AG04449 (cell line): Measurements from ENCODE around the gene PRMT7.

Source experiments
- CTCF ChIA-PET: fragments of 350-600 bp; formaldehyde crosslinking; extraction: SDS; loops from one replicate; lab custom pipeline; 2021; ENCODE audit warnings: antibody characterized with exemption; lab: Yijun Ruan, JAX
- POLR2A ChIA-PET: fragments of 400-600, 350-600 bp; formaldehyde crosslinking; extraction: SDS; loops from one replicate; lab custom pipeline; 2020; ENCODE audit warnings: antibody characterized with exemption, inconsistent platforms; lab: Yijun Ruan, JAX
- DNase-seq: peaks from one replicate; pipeline ENCODE4 v3.0.0-alpha.2; 2010; ENCODE audit warnings: low read depth, low spot score
- H3K4me3 ChIP-seq: 2 replicates; pipeline ENCODE4 v1.5.1; 2011; ENCODE audit warnings: low read depth, mild to moderate bottlenecking, control low read depth, low read length
- CTCF ChIP-seq: IDR thresholded peaks from one replicate; pipeline ENCODE4 v1.5.1; 2011; ENCODE audit warnings: mild to moderate bottlenecking, moderate library complexity, low read length, control low read depth, inconsistent platforms; ENCODE audit not compliant: insufficient read depth; ENCODE audit errors: missing control alignments

PRMT7 gene

GRCh38 chr16:68357923-68358322 is 47.1 kb downstream of the PRMT7 start:
- CTCF ChIA-PET = interaction anchor here (1.5 kb wide), 1 partner anchor 10 kb away, joined by 4 read pairs; no protein-coding TSS in a partner anchor
- H3K4me3 ChIP-seq = no peak overlapping the region
- POLR2A ChIA-PET = no interaction called here
- TF ChIP-seq CTCF = no peak
- DNase-seq = no peak

GRCh38 chr16:68358951-68359350 is 48.1 kb downstream of the PRMT7 start:
- H3K4me3 ChIP-seq = no peak overlapping the region
- DNase-seq = no peak
- ChIA-PET POLR2A (no interaction called here), CTCF (no interaction called here)
- TF ChIP-seq CTCF = no peak

GRCh38 chr16:68359398-68360191 is 48.8 kb downstream of the PRMT7 start:
- TF ChIP-seq CTCF = no peak
- no peak for DNase-seq
- ChIA-PET POLR2A (no interaction called here), CTCF (interaction anchor here (1.2 kb wide), 1 partner anchor 95 kb away, joined by 3 read pairs; the partner anchor contains the start of gene SLC7A6)
- no peak overlapping the region for H3K4me3 ChIP-seq

GRCh38 chr16:68360547-68360946 is 49.7 kb downstream of the PRMT7 start:
- ChIA-PET CTCF (interaction anchor here (0.7 to 3.7 kb wide), 3 partner anchors 96 to 158 kb away, joined by 3 to 14 read pairs (median 3); partner anchors contain the start of gene SLC7A6), POLR2A (no interaction called here)
- H3K4me3 ChIP-seq = no peak overlapping the region
- TF ChIP-seq CTCF = no peak
- DNase-seq = no peak

- no peak for TF ChIP-seq CTCF
- no peak overlapping the region for H3K4me3 ChIP-seq
- CTCF ChIA-PET = interaction anchor here (0.7 to 3.7 kb wide), 2 partner anchors 149 to 157 kb away, joined by 3 to 14 read pairs; no protein-coding TSS in a partner anchor
- POLR2A ChIA-PET = no interaction called here
- DNase-seq = no peak
Observed at GRCh38 chr16:68360956-68361355, 50.1 kb downstream of the PRMT7 start.

- ChIA-PET CTCF (interaction anchor here (3.7 kb wide), 1 partner anchor 149 kb away, joined by 14 read pairs; no protein-coding TSS in a partner anchor), POLR2A (no interaction called here)
- no peak for TF ChIP-seq CTCF
- no peak overlapping the region for H3K4me3 ChIP-seq
- DNase-seq = no peak
Observed at GRCh38 chr16:68361485-68361884, 50.7 kb downstream of the PRMT7 start.
